HG03066 (cell line): ENCODE measurements around the gene ALDH1B1.

Experiments used
- ATAC-seq: cut with Tn5 transposase; IDR thresholded peaks from one replicate; pipeline ENCODE4 v1.9.1; 2021; ENCODE audit warnings: low read depth; ENCODE audit not compliant: unreplicated experiment

ALDH1B1 gene

GRCh38 chr9:38392235-38393127, at the start of gene ALDH1B1:
Gene ALDH1B1 (plus strand): TSS chr9:38392702. CDS start chr9:38395749, 3,047 bp downstream.
- ATAC-seq, result peak; percentile 97

GRCh38 chr9:38343037-38343436, 49.5 kb upstream of the ALDH1B1 start:
- ATAC-seq, result no peak

- ATAC-seq, result no peak
Measured at GRCh38 chr9:38343552-38343951, 49.0 kb upstream of the ALDH1B1 start.

- ATAC-seq, result no peak
Measured at GRCh38 chr9:38344566-38345324, 47.8 kb upstream of the ALDH1B1 start.

GRCh38 chr9:38345851-38346755, 46.4 kb upstream of the ALDH1B1 start:
- ATAC-seq, result no peak

- no peak for ATAC-seq
Measured at GRCh38 chr9:38346811-38347210, 45.7 kb upstream of the ALDH1B1 start.

GRCh38 chr9:38347271-38347671, 45.2 kb upstream of the ALDH1B1 start:
- no peak for ATAC-seq

GRCh38 chr9:38347946-38348345, 44.6 kb upstream of the ALDH1B1 start:
- no peak for ATAC-seq

- no peak for ATAC-seq
Measured at GRCh38 chr9:38350529-38350928, 42.0 kb upstream of the ALDH1B1 start.

- no peak for ATAC-seq
Measured at GRCh38 chr9:38352530-38353328, 39.8 kb upstream of the ALDH1B1 start.

GRCh38 chr9:38355115-38355514, 37.4 kb upstream of the ALDH1B1 start:
- ATAC-seq, result no peak

GRCh38 chr9:38355517-38356120, 36.9 kb upstream of the ALDH1B1 start:
- ATAC-seq, result no peak

GRCh38 chr9:38356851-38357250, 35.7 kb upstream of the ALDH1B1 start:
- ATAC-seq, result no peak

- no peak for ATAC-seq
Measured at GRCh38 chr9:38357350-38358114, 35.0 kb upstream of the ALDH1B1 start.

GRCh38 chr9:38358390-38359296, 33.9 kb upstream of the ALDH1B1 start:
- ATAC-seq, result no peak

- no peak for ATAC-seq
Measured at GRCh38 chr9:38359297-38359653, 33.2 kb upstream of the ALDH1B1 start.

GRCh38 chr9:38359689-38360385, 32.7 kb upstream of the ALDH1B1 start:
- ATAC-seq, result no peak
